H9 (cell line): Measurements from ENCODE around the gene BANF1. TPM values are rescaled to one million over a fixed set of nuclear protein-coding genes. Genes with fewer than 3 reads are reported as not detected.

Experiments
- DNase-seq: peaks from one replicate; pipeline ENCODE4 v3.0.0-alpha.2; 2017
- H2AFZ ChIP-seq: one replicate; pipeline ENCODE4 v1.6.1; 2013; ENCODE audit warnings: mild to moderate bottlenecking, low read length, control low read depth, moderate library complexity
- H2AK5ac ChIP-seq: 2 replicates; pipeline ENCODE4 v1.6.1; 2013; ENCODE audit warnings: low read length, control low read depth, mixed read lengths; ENCODE audit not compliant: insufficient read length
- H2BK120ac ChIP-seq: one replicate; pipeline ENCODE4 v1.6.1; 2013; ENCODE audit warnings: low read depth, mild to moderate bottlenecking, low read length, control low read depth, inconsistent platforms; ENCODE audit not compliant: poor library complexity, severe bottlenecking
- H2BK12ac ChIP-seq: 2 replicates; pipeline ENCODE4 v1.6.1; 2013; ENCODE audit warnings: low read length, control low read depth, mixed read lengths, low read depth; ENCODE audit not compliant: insufficient read length
- H2BK15ac ChIP-seq: 2 replicates; pipeline ENCODE4 v1.6.1; 2013; ENCODE audit warnings: low read depth, low read length, control low read depth
- H2BK20ac ChIP-seq: one replicate; pipeline ENCODE4 v1.6.1; 2013; ENCODE audit warnings: low read depth, mild to moderate bottlenecking, low read length, control low read depth, inconsistent platforms; ENCODE audit not compliant: poor library complexity, severe bottlenecking
- H2BK5ac ChIP-seq: 2 replicates; pipeline ENCODE4 v1.6.1; 2013; ENCODE audit warnings: low read length, control low read depth, mixed read lengths; ENCODE audit not compliant: insufficient read length
- H3K14ac ChIP-seq: 2 replicates; pipeline ENCODE4 v1.6.1; 2013; ENCODE audit warnings: low read length, control low read depth; ENCODE audit not compliant: insufficient read depth
- H3K18ac ChIP-seq: 2 replicates; pipeline ENCODE4 v1.6.1; 2013; ENCODE audit warnings: low read depth, mild to moderate bottlenecking, mixed read lengths, low read length, control low read depth; ENCODE audit not compliant: insufficient read length
- H3K23ac ChIP-seq: 2 replicates; pipeline ENCODE4 v1.6.1; 2013; ENCODE audit warnings: low read length, control low read depth, mixed read lengths, low read depth; ENCODE audit not compliant: insufficient read length
- H3K23me2 ChIP-seq: 2 replicates; pipeline ENCODE4 v1.6.1; 2013; ENCODE audit warnings: low read depth, mild to moderate bottlenecking, mixed read lengths, low read length, control low read depth; ENCODE audit not compliant: insufficient read length, poor library complexity, severe bottlenecking
- H3K27ac ChIP-seq: 2 replicates; pipeline ENCODE4 v1.5.1; 2013; ENCODE audit warnings: low read length, control low read depth, mixed read lengths, low read depth; ENCODE audit not compliant: insufficient read length
- H3K27me3 ChIP-seq: 2 replicates; pipeline ENCODE4 v1.6.1; 2013; ENCODE audit warnings: low read length, control low read depth, inconsistent platforms; ENCODE audit not compliant: insufficient read depth
- H3K4ac ChIP-seq: 2 replicates; pipeline ENCODE4 v1.6.1; 2013; ENCODE audit warnings: low read depth, mild to moderate bottlenecking, control low read depth, inconsistent platforms, low read length, moderate library complexity
- H3K4me1 ChIP-seq: 2 replicates; pipeline ENCODE4 v1.6.1; 2013; ENCODE audit warnings: low read length, control low read depth, inconsistent platforms; ENCODE audit not compliant: insufficient read depth
- H3K4me2 ChIP-seq: 2 replicates; pipeline ENCODE4 v1.6.1; 2013; ENCODE audit warnings: low read length, control low read depth, mixed read lengths; ENCODE audit not compliant: insufficient read length, insufficient read depth
- H3K56ac ChIP-seq: 2 replicates; pipeline ENCODE4 v1.6.1; 2013; ENCODE audit warnings: low read depth, mild to moderate bottlenecking, mixed read lengths, low read length, control low read depth; ENCODE audit not compliant: insufficient read length
- H3K79me1 ChIP-seq: 2 replicates; pipeline ENCODE4 v1.6.1; 2013; ENCODE audit warnings: low read depth, mild to moderate bottlenecking, moderate library complexity, low read length, control low read depth, inconsistent platforms; ENCODE audit not compliant: insufficient read depth, poor library complexity, severe bottlenecking
- H3K79me2 ChIP-seq: 2 replicates; pipeline ENCODE4 v1.6.1; 2013; ENCODE audit warnings: low read length, control low read depth, inconsistent platforms; ENCODE audit not compliant: insufficient read depth
- H3K9ac ChIP-seq: 2 replicates; pipeline ENCODE4 v1.6.1; 2013; ENCODE audit warnings: low read length, control low read depth, mixed read lengths; ENCODE audit not compliant: insufficient read length; ENCODE audit errors: extremely low read depth
- H3K9me3 ChIP-seq: one replicate; pipeline ENCODE4 v1.6.1; 2013; ENCODE audit warnings: low read depth, low read length, inconsistent platforms; ENCODE audit not compliant: control insufficient read depth
- H3T11ph ChIP-seq: one replicate; pipeline ENCODE4 v1.6.1; 2013; ENCODE audit warnings: mild to moderate bottlenecking, low read length, control low read depth, inconsistent platforms
- H4K20me1 ChIP-seq: one replicate; pipeline ENCODE4 v1.6.1; 2013; ENCODE audit not compliant: control insufficient read depth, insufficient read length, insufficient read depth
- H4K5ac ChIP-seq: 2 replicates; pipeline ENCODE4 v1.6.1; 2013; ENCODE audit warnings: low read depth, mild to moderate bottlenecking, mixed read lengths, low read length, control low read depth; ENCODE audit not compliant: insufficient read length
- H4K8ac ChIP-seq: replicated peaks from 2 replicates; pipeline ENCODE4 v1.6.1; 2013; ENCODE audit warnings: low read length, control low read depth, mixed read lengths, low read depth; ENCODE audit not compliant: insufficient read length
- H4K91ac ChIP-seq: 2 replicates; pipeline ENCODE4 v1.6.1; 2013; ENCODE audit warnings: low read depth, mild to moderate bottlenecking, moderate library complexity, mixed read lengths, low read length, control low read depth; ENCODE audit not compliant: insufficient read length
- H3K27ac Mint-ChIP-seq, 3 experiments: 2 replicates in 2 of 3; 3 replicates in 1 of 3; pipeline ENCODE4 v1.8.0; 2020 to 2021; ENCODE audit warnings: mixed read lengths in 3 of 3, mild to moderate bottlenecking in 1 of 3, moderate library complexity in 1 of 3
- H3K27me3 Mint-ChIP-seq: 2 replicates; pipeline ENCODE4 v1.8.0; 2021; ENCODE audit warnings: low read depth, mild to moderate bottlenecking, moderate library complexity, mixed read lengths
- H3K36me3 Mint-ChIP-seq, 3 experiments: 2 replicates in 2 of 3; 3 replicates in 1 of 3; pipeline ENCODE4 v1.8.0; 2020 to 2021; ENCODE audit warnings: low read depth in 3 of 3, mixed read lengths in 3 of 3; ENCODE audit not compliant: insufficient read depth in 1 of 3
- H3K4me1 Mint-ChIP-seq, 2 experiments: 2 replicates each; pipeline ENCODE4 v1.8.0; 2020; ENCODE audit warnings: mixed read lengths in 2 of 2
- H3K4me3 Mint-ChIP-seq, 2 experiments: 2 replicates in 1 of 2; 3 replicates in 1 of 2; pipeline ENCODE4 v1.8.0; 2020 to 2021; ENCODE audit warnings: mild to moderate bottlenecking in 2 of 2, mixed read lengths in 2 of 2, moderate library complexity in 1 of 2
- H3K9me3 Mint-ChIP-seq, 2 experiments: 2 replicates in 1 of 2; 3 replicates in 1 of 2; pipeline ENCODE4 v1.8.0; 2020; ENCODE audit warnings: mild to moderate bottlenecking in 2 of 2, mixed read lengths in 2 of 2, moderate library complexity in 1 of 2
- CTCF ChIP-seq: fragments of 200-600 bp; sonication (generic); conservative IDR thresholded peaks from 3 replicates; pipeline ENCODE4 v1.8.0; 2021; ENCODE audit warnings: antibody characterized with exemption, mild to moderate bottlenecking
- WGBS: extraction: QIAGEN DNeasy Blood & Tissue Kit; methylation state at CpG from one replicate; pipeline ENCODE4 v1.1.7; 2013; ENCODE audit warnings: missing lambda C conversion rate, low lambda C conversion rate, mixed read lengths; ENCODE audit not compliant: insufficient read length; ENCODE audit errors: extremely low coverage; 5-methylcytosine and 5-hydroxymethylcytosine counted together
- total RNA-seq: library from RNA; stranded (reverse); gene quantifications from 2 replicates; pipeline ENCODE4 v1.2.1, GENCODE V29; 2021

Gene BANF1
- total RNA-seq, 1 experiment from 2014 or later = 346 TPM

- no peaks in the 10 kb centered on the region for H3K9me3 ChIP-seq
- no peak overlapping the region for H2BK20ac ChIP-seq
- H2BK12ac ChIP-seq = no peak overlapping the region
- H2BK15ac ChIP-seq = no peak overlapping the region
- Mint-ChIP-seq H3K27ac (no peak overlapping the region), H3K4me1 (peaks cover 0 to 2% of the 10 kb centered on the region in 2 experiments; a peak in 2 of 4 replicates), H3K36me3 (no peaks in the 10 kb centered on the region; a peak in 1 of 7 replicates), H3K9me3 (no peaks in the 10 kb centered on the region), H3K27me3 (peaks cover 4% of the 10 kb centered on the region), H3K4me3 (no peak overlapping the region)
- peaks cover 4% of the 10 kb centered on the region; the same call in 1 of the 2 replicates for H3K27me3 ChIP-seq
- no peaks in the 10 kb centered on the region for H3K4me1 ChIP-seq
- no peak for TF ChIP-seq CTCF
- no peak overlapping the region for H3K18ac ChIP-seq
- peaks cover 8% of the 10 kb centered on the region for H3K23me2 ChIP-seq
- H3K4me2 ChIP-seq = no peak overlapping the region
- no peak overlapping the region for H3K23ac ChIP-seq
- no CpG with 5 or more reads among the region's 7 CpGs for WGBS
- H3K14ac ChIP-seq = no peak overlapping the region
- no peak overlapping the region for H2AK5ac ChIP-seq
- no peak overlapping the region for H3K56ac ChIP-seq
- no peak overlapping the region for H3K9ac ChIP-seq
- H3K79me2 ChIP-seq = no peaks in the 10 kb centered on the region
- H3T11ph ChIP-seq = no peak overlapping the region
- H3K27ac ChIP-seq = no peak overlapping the region
- no peak overlapping the region for H4K5ac ChIP-seq
- H3K79me1 ChIP-seq = no peaks in the 10 kb centered on the region
- H2AFZ ChIP-seq = no peak overlapping the region
- no peak overlapping the region for H2BK120ac ChIP-seq
- no peak overlapping the region for H2BK5ac ChIP-seq
- no peak for DNase-seq
- no peak overlapping the region for H4K8ac ChIP-seq
- no peak overlapping the region for H3K4ac ChIP-seq
- no peak overlapping the region for H4K91ac ChIP-seq
- H4K20me1 ChIP-seq = no peaks in the 10 kb centered on the region
Observed at GRCh38 chr11:66015454-66015881, 13.2 kb downstream of the BANF1 start.
